H1 (cell line): ENCODE measurements around the gene SPDYE3. TPM values are rescaled to one million over a fixed set of nuclear protein-coding genes. Genes with fewer than 3 reads are reported as not detected.

Experiments used
- CTCF ChIA-PET: fragments of 300-600 bp; sonication (Branson Sonifier 250); formaldehyde crosslinking; loops from one replicate; lab custom pipeline; 2021; ENCODE audit not compliant: partially characterized antibody; lab: Charles Lee
- POLR2A ChIA-PET: fragments of 300-600 bp; sonication (Branson Sonifier 250); formaldehyde crosslinking; loops from one replicate; lab custom pipeline; 2021; ENCODE audit warnings: inconsistent platforms; ENCODE audit not compliant: partially characterized antibody; lab: Charles Lee
- DNase-seq, 2 experiments: peaks; one replicate each; pipeline versions ENCODE4 v3.0.0 to v3.0.0-alpha.2; 2010 to 2022; ENCODE audit warnings: low spot score in 2 of 2, low read depth in 1 of 2, mixed read lengths in 1 of 2
- FAIRE-seq: peaks from 2 replicates; lab custom pipeline; 2011; peaks lifted over from hg19 to GRCh38; lab: Jason Lieb, UNC
- H2AFZ ChIP-seq: 2 replicates; pipeline ENCODE4 v1.8.1; 2012; ENCODE audit warnings: low read length, inconsistent platforms
- H2AK5ac ChIP-seq: 2 replicates; pipeline ENCODE4 v1.6.1; 2013; ENCODE audit warnings: low read depth, low read length
- H2BK120ac ChIP-seq: replicated peaks from 2 replicates; pipeline ENCODE3; 2013; ENCODE audit warnings: low read depth, low read length, inconsistent platforms
- H2BK12ac ChIP-seq: 2 replicates; pipeline ENCODE4 v1.6.1; 2013; ENCODE audit warnings: low read depth, low read length
- H2BK15ac ChIP-seq: 2 replicates; pipeline ENCODE4 v1.6.1; 2013; ENCODE audit warnings: low read length
- H2BK20ac ChIP-seq: 2 replicates; pipeline ENCODE4 v1.6.1; 2013; ENCODE audit warnings: low read length
- H2BK5ac ChIP-seq: 2 replicates; pipeline ENCODE4 v1.6.1; 2013; ENCODE audit warnings: low read depth, low read length
- H3K14ac ChIP-seq: 2 replicates; pipeline ENCODE4 v1.6.1; 2013; ENCODE audit warnings: inconsistent platforms; ENCODE audit not compliant: insufficient read length
- H3K18ac ChIP-seq: 2 replicates; pipeline ENCODE4 v1.6.1; 2013; ENCODE audit warnings: low read length; ENCODE audit errors: extremely low read depth
- H3K23ac ChIP-seq: 2 replicates; pipeline ENCODE4 v1.6.1; 2013; ENCODE audit warnings: inconsistent platforms; ENCODE audit not compliant: insufficient read length
- H3K23me2 ChIP-seq: 2 replicates; pipeline ENCODE4 v1.6.1; 2013; ENCODE audit warnings: low read depth, low read length
- H3K27ac ChIP-seq: 2 replicates; pipeline ENCODE4 v1.6.1; 2011; ENCODE audit warnings: low read depth, low read length, inconsistent platforms
- H3K27me3 ChIP-seq, 4 experiments: replicated peaks in 1 of 4; 1 replicate in 1 of 4; 2 replicates in 3 of 4; pipeline versions ENCODE4 v1.6.1 to v1.8.1; 2011 to 2013; ENCODE audit warnings: low read length in 3 of 4, mild to moderate bottlenecking in 3 of 4, inconsistent platforms in 2 of 4, mixed read lengths in 2 of 4, moderate library complexity in 1 of 4; ENCODE audit not compliant: control insufficient read depth in 3 of 4, insufficient read depth in 3 of 4; ENCODE audit errors: extremely low read depth in 1 of 4
- H3K36me3 ChIP-seq, 4 experiments: 2 replicates each; pipeline versions ENCODE4 v1.6.1 to v1.8.1; 2011 to 2013; ENCODE audit warnings: mild to moderate bottlenecking in 4 of 4, low read length in 3 of 4, moderate library complexity in 2 of 4, control low read depth in 1 of 4, inconsistent platforms in 1 of 4; ENCODE audit not compliant: insufficient read depth in 4 of 4, control insufficient read depth in 2 of 4
- H3K4ac ChIP-seq: replicated peaks from 2 replicates; pipeline ENCODE3; 2013; ENCODE audit warnings: low read length, low read depth, mixed read lengths, inconsistent platforms; ENCODE audit not compliant: insufficient read length
- H3K4me1 ChIP-seq, 4 experiments: replicated peaks in 1 of 4; 1 replicate in 1 of 4; 2 replicates in 3 of 4; pipeline versions ENCODE4 v1.6.1 to v1.8.1; 2011 to 2013; ENCODE audit warnings: low read length in 3 of 4, inconsistent platforms in 2 of 4, mixed read lengths in 1 of 4; ENCODE audit not compliant: insufficient read depth in 4 of 4, control insufficient read depth in 3 of 4
- H3K4me2 ChIP-seq, 2 experiments: 2 replicates each; pipeline versions ENCODE4 v1.6.1 to v1.8.1; 2011 to 2013; ENCODE audit warnings: low read depth in 2 of 2, low read length in 2 of 2, control low read depth in 1 of 2, inconsistent platforms in 1 of 2, mild to moderate bottlenecking in 1 of 2; ENCODE audit not compliant: insufficient read depth in 1 of 2
- H3K4me3 ChIP-seq, 4 experiments: fragments of 200-600, 300-600 bp in 1 of 4; sonication (generic), shearing (Covaris generic), sonication (Bioruptor Twin) in 1 of 4; 2 replicates each; pipeline versions ENCODE4 v1.5.1 to v1.8.1; 2011 to 2016; ENCODE audit warnings: low read length in 4 of 4, low read depth in 3 of 4, control low read depth in 2 of 4, inconsistent platforms in 2 of 4, mild to moderate bottlenecking in 2 of 4, mixed read lengths in 1 of 4, moderate library complexity in 1 of 4; ENCODE audit not compliant: insufficient read depth in 2 of 4; ENCODE audit errors: extremely low read depth in 1 of 4
- H3K56ac ChIP-seq: replicated peaks from 2 replicates; pipeline ENCODE3; 2013; ENCODE audit warnings: low read depth, mild to moderate bottlenecking, mixed read lengths, low read length, inconsistent platforms; ENCODE audit not compliant: insufficient read length
- H3K79me1 ChIP-seq: 2 replicates; pipeline ENCODE4 v1.6.1; 2013; ENCODE audit warnings: low read depth, low read length, control low read depth
- H3K79me2 ChIP-seq, 2 experiments: 2 replicates each; pipeline versions ENCODE4 v1.6.1 to v1.8.1; 2012 to 2013; ENCODE audit warnings: low read length in 2 of 2, mild to moderate bottlenecking in 2 of 2, inconsistent platforms in 1 of 2; ENCODE audit not compliant: insufficient read depth in 2 of 2, control insufficient read depth in 1 of 2
- H3K9ac ChIP-seq, 4 experiments: replicated peaks in 1 of 4; 1 replicate in 1 of 4; 2 replicates in 3 of 4; pipeline versions ENCODE4 v1.6.1 to v1.8.1; 2011 to 2013; ENCODE audit warnings: low read depth in 3 of 4, low read length in 3 of 4, control low read depth in 2 of 4, mild to moderate bottlenecking in 2 of 4, moderate library complexity in 2 of 4, inconsistent platforms in 1 of 4; ENCODE audit errors: extremely low read depth in 1 of 4
- H3K9me3 ChIP-seq, 2 experiments: 2 replicates each; pipeline versions ENCODE4 v1.6.1 to v1.8.1; 2012 to 2013; ENCODE audit warnings: mild to moderate bottlenecking in 2 of 2, moderate library complexity in 2 of 2, control low read depth in 1 of 2, inconsistent platforms in 1 of 2, low read depth in 1 of 2, low read length in 1 of 2, mixed read lengths in 1 of 2; ENCODE audit not compliant: insufficient read depth in 2 of 2
- H4K20me1 ChIP-seq, 2 experiments: replicated peaks in 1 of 2; 2 replicates each; pipeline versions ENCODE3 to v1.8.1; 2011 to 2013; ENCODE audit warnings: inconsistent platforms in 2 of 2, low read length in 2 of 2, mild to moderate bottlenecking in 1 of 2; ENCODE audit not compliant: insufficient read depth in 2 of 2, control insufficient read depth in 1 of 2
- H4K5ac ChIP-seq: 2 replicates; pipeline ENCODE4 v1.6.1; 2013; ENCODE audit warnings: low read length, low read depth, mixed read lengths, inconsistent platforms; ENCODE audit not compliant: insufficient read length
- H4K8ac ChIP-seq: 2 replicates; pipeline ENCODE4 v1.8.0; 2013; ENCODE audit warnings: mild to moderate bottlenecking, moderate library complexity, low read length, inconsistent platforms; ENCODE audit not compliant: insufficient read depth; ENCODE audit errors: extremely low read depth
- H4K91ac ChIP-seq: replicated peaks from 2 replicates; pipeline ENCODE3; 2013; ENCODE audit warnings: low read length, mixed read lengths, inconsistent platforms; ENCODE audit not compliant: insufficient read length
- BACH1 ChIP-seq: IDR thresholded peaks from 2 replicates; pipeline ENCODE4 v1.6.1; 2012; ENCODE audit warnings: low read length, improper control_type of control experiment
- BRCA1 ChIP-seq: IDR thresholded peaks from 2 replicates; pipeline ENCODE4 v1.6.1; 2012; ENCODE audit warnings: low read depth, low read length, improper control_type of control experiment
- CBX8 ChIP-seq: fragments of 300-800, 300-1000 bp; sonication (generic); IDR thresholded peaks from 2 replicates; pipeline ENCODE4 v1.7.1; 2016; ENCODE audit warnings: low read depth, low read length, borderline replicate concordance
- EZH2 ChIP-seq: fragments of 200-600 bp; sonication (generic); IDR thresholded peaks from 2 replicates; pipeline ENCODE4 v1.7.1; 2012; ENCODE audit warnings: low read depth, mild to moderate bottlenecking, moderate library complexity, low read length, inconsistent platforms; ENCODE audit not compliant: severe bottlenecking
- HDAC6 ChIP-seq: IDR thresholded peaks from one replicate; pipeline ENCODE4 v1.7.1; 2012; ENCODE audit warnings: low read depth, mild to moderate bottlenecking, inconsistent platforms, low read length, moderate library complexity
- JUN ChIP-seq: IDR thresholded peaks from 2 replicates; pipeline ENCODE4 v1.6.1; 2011; ENCODE audit warnings: low read depth, mild to moderate bottlenecking, improper control_type of control experiment, low read length
- KDM5A ChIP-seq: fragments of 200-600 bp; IDR thresholded peaks from 2 replicates; pipeline ENCODE4 v1.7.1; 2012; ENCODE audit warnings: mild to moderate bottlenecking, low read length, inconsistent platforms, mixed read lengths
- NANOG ChIP-seq: IDR thresholded peaks from 2 replicates; pipeline ENCODE4 v1.6.1; 2011; ENCODE audit warnings: low read length, low read depth, mild to moderate bottlenecking, inconsistent platforms; ENCODE audit not compliant: insufficient read depth, poor library complexity, severe bottlenecking
- NRF1 ChIP-seq: IDR thresholded peaks from 2 replicates; pipeline ENCODE4 v1.6.1; 2011; ENCODE audit warnings: mild to moderate bottlenecking, low read depth, low read length, improper control_type of control experiment
- RBBP5 ChIP-seq: IDR thresholded peaks from 2 replicates; pipeline ENCODE4 v1.7.1; 2012; ENCODE audit warnings: low read depth, mild to moderate bottlenecking, inconsistent platforms, low read length, moderate library complexity, borderline replicate concordance
- RFX5 ChIP-seq: IDR thresholded peaks from 2 replicates; pipeline ENCODE4 v1.6.1; 2011; ENCODE audit warnings: low read depth, low read length, improper control_type of control experiment, borderline replicate concordance
- SP1 ChIP-seq: IDR thresholded peaks from 2 replicates; pipeline ENCODE4 v1.6.1; 2011; ENCODE audit warnings: low read depth, low read length
- SRF ChIP-seq: IDR thresholded peaks from 2 replicates; pipeline ENCODE4 v1.6.1; 2011; ENCODE audit warnings: mild to moderate bottlenecking, low read depth, low read length, moderate library complexity
- TBP ChIP-seq: IDR thresholded peaks from 2 replicates; pipeline ENCODE4 v1.6.1; 2011; ENCODE audit warnings: low read depth, low read length, improper control_type of control experiment
- TCF12 ChIP-seq: IDR thresholded peaks from 2 replicates; pipeline ENCODE4 v1.6.1; 2011; ENCODE audit warnings: low read depth, mild to moderate bottlenecking, low read length
- polyA plus RNA-seq, 7 experiments: library from polyadenylated mRNA; depleted of rRNA in 3 of 7; stranded (reverse) in 5 of 7; unstranded in 2 of 7; fragments of >200 nt in 5 of 7; fragments of 200-250 nt in 2 of 7; gene quantifications; 1 replicate in 5 of 7; 2 replicates in 1 of 7; 4 replicates in 1 of 7; pipeline versions ENCODE4 v1.2.1 to v1.2.3, GENCODE V29; 2011 to 2013; ENCODE audit warnings: missing spikeins in 2 of 7, mixed read lengths in 2 of 7
- total RNA-seq: library from RNA; stranded (reverse); fragmentation: NEBNext Ultra II Directional; extraction: Animal tissue kit (Norgen Biotek cat#: 25700); gene quantifications from 2 replicates; pipeline ENCODE4 v1.2.1, GENCODE V29; 2021
- TF ChIP-seq, protein P1 (sequence below): IDR thresholded peaks from 2 replicates; pipeline ENCODE4 v1.6.1; 2011; ENCODE audit warnings: low read depth, mild to moderate bottlenecking, low read length; ENCODE audit not compliant: insufficient read depth

SPDYE3 gene
- total and polyA plus RNA-seq, 2 of the 8 experiments (the other 6 are each of a cell fraction or from before 2014, with no cell fraction given), result not detected

GRCh38 chr7:100363098-100363497, 55.6 kb downstream of the SPDYE3 start:
- H2BK120ac ChIP-seq, result no peak overlapping the region
- H3K4me2 ChIP-seq, result no peak overlapping the region
- H2AK5ac ChIP-seq, result no peak overlapping the region
- H2BK12ac ChIP-seq, result no peak overlapping the region
- no peaks in the 10 kb centered on the region for H3K9me3 ChIP-seq
- POLR2A ChIA-PET, result no interaction called here
- H3K23me2 ChIP-seq, result no peaks in the 10 kb centered on the region
- H4K8ac ChIP-seq, result no peak overlapping the region
- no peak overlapping the region for H2BK15ac ChIP-seq
- no peaks in the 10 kb centered on the region for H3K79me2 ChIP-seq
- CTCF ChIA-PET, result no interaction called here
- no peaks in the 10 kb centered on the region for H3K27me3 ChIP-seq
- DNase-seq, result no peak
- FAIRE-seq, result no peak
- no peaks in the 10 kb centered on the region; the same call in 1 of the 2 replicates for H3K79me1 ChIP-seq
- no peak overlapping the region for H3K4ac ChIP-seq
- H3K14ac ChIP-seq, result no peak overlapping the region
- H3K27ac ChIP-seq, result no peak overlapping the region
- no peaks in the 10 kb centered on the region for H3K4me1 ChIP-seq
- no peak overlapping the region for H3K56ac ChIP-seq
- H3K4me3 ChIP-seq, result no peak overlapping the region
- H2BK20ac ChIP-seq, result no peak overlapping the region
- H2AFZ ChIP-seq, result no peak overlapping the region
- H3K9ac ChIP-seq, result no peak overlapping the region
- no peak overlapping the region for H3K18ac ChIP-seq
- H3K36me3 ChIP-seq, result peaks cover 18 to 62% (median 39%) of the 10 kb centered on the region in 4 experiments
- no peak overlapping the region for H4K5ac ChIP-seq
- peaks cover 0 to 3% of the 10 kb centered on the region in 2 experiments for H4K20me1 ChIP-seq
- no peak overlapping the region for H3K23ac ChIP-seq
- H4K91ac ChIP-seq, result no peak overlapping the region
- no peak overlapping the region for H2BK5ac ChIP-seq
- TF ChIP-seq SP1 (no peak), CBX8 (no peak), BACH1 (no peak), RBBP5 (no peak), NRF1 (no peak), BRCA1 (no peak), EZH2 (no peak), NANOG (no peak), SRF (no peak), JUN (no peak), TBP (no peak), TCF12 (no peak), KDM5A (no peak), RFX5 (no peak), HDAC6 (no peak)
- TF ChIP-seq, protein P1, sequence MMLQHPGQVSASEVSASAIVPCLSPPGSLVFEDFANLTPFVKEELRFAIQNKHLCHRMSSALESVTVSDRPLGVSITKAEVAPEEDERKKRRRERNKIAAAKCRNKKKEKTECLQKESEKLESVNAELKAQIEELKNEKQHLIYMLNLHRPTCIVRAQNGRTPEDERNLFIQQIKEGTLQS, result no peak
